ENCODE results near the gene IL23A. TPM values are rescaled to one million over a fixed set of nuclear protein-coding genes. Genes with fewer than 3 reads are reported as not detected.

The IL23A gene
- total RNA-seq, 4 donors from 2014 or later: not detected

DNA sequence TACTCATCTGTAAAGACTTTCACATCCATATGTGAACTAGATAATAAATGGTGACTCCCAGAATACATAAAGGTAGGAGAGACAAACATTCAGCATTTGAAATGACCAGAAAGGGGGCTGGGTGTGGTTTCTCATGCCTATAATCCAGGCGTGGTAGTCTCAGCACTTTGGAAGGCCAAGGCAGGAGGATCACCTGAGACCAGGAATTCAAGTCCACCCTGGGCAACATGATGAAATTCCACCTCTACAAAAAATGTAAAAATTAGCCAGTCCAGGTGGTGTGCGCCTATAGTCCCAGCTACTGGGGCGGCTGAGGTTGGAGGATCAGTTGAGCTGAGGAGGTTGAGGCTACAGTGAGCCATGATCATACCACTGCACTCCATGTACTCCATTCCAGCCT is 34.4 kb upstream of the IL23A start:
- no peak for ATAC-seq
- no peak overlapping the region for H3K4me3 ChIP-seq
- no peaks in the 10 kb centered on the region for H3K9me3 ChIP-seq
- no peaks in the 10 kb centered on the region for H3K27me3 ChIP-seq
- H3K27ac ChIP-seq: no peak overlapping the region
- H3K36me3 ChIP-seq: peaks cover 0 to 55% of the 10 kb centered on the region in 2 donors
- peaks cover 0 to 29% (median 9%) of the 10 kb centered on the region in 3 donors for H3K4me1 ChIP-seq
- WGBS, 2 donors (ENCODE audit: low coverage in 1 of 2): 84% methylated on average over 2 of the region's 3 CpGs; no CpG with 5 or more reads in 1 of the 2 donors
- TF ChIP-seq POLR2A (IDR thresholded peaks at IDR 0.05) (no peak), POLR2AphosphoS5 (IDR thresholded peaks at IDR 0.05) (no peak), EP300 (IDR thresholded peaks at IDR 0.05) (no peak)
- TF ChIP-seq, protein P1, sequence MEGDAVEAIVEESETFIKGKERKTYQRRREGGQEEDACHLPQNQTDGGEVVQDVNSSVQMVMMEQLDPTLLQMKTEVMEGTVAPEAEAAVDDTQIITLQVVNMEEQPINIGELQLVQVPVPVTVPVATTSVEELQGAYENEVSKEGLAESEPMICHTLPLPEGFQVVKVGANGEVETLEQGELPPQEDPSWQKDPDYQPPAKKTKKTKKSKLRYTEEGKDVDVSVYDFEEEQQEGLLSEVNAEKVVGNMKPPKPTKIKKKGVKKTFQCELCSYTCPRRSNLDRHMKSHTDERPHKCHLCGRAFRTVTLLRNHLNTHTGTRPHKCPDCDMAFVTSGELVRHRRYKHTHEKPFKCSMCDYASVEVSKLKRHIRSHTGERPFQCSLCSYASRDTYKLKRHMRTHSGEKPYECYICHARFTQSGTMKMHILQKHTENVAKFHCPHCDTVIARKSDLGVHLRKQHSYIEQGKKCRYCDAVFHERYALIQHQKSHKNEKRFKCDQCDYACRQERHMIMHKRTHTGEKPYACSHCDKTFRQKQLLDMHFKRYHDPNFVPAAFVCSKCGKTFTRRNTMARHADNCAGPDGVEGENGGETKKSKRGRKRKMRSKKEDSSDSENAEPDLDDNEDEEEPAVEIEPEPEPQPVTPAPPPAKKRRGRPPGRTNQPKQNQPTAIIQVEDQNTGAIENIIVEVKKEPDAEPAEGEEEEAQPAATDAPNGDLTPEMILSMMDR (IDR thresholded peaks at IDR 0.05): no peak

DNA sequence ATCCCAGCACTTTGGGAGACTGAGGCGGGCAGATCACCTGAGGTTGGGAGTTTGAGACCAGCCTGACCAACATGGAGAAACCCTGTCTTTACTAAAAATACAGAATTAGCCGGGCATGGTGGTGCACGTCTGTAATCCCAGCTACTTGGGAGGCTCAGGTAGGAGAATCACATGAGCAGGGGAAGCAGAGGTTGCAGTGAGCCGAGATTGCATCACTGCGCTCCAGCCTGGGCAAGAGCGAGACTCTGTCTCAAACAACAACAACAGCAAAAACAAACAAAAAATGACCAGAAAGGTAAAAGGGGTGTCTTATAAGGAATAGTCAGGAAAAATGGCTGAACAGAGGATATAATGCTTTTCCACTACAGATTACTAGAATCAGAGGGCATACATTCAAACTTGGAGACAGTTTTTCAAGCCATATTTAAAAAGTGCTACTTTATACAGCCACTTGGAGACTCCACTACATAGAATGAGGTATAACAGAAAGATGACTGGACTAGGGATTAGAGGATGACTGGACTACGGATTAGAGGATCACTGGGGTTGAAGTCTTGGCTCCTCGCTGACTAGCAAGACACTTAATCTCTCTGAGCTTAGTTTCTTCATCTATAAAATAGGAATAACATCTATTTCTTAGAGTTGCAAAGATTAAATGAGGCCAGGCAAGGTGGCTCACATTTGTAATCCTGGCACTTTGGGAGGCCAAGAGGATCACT is 33.7 kb upstream of the IL23A start:
- H3K27ac ChIP-seq: no peak overlapping the region
- ATAC-seq: no peak
- WGBS, 2 donors (ENCODE audit: low coverage in 1 of 2): 88 to 89% methylated on average over 3 to 5 of the region's 8 CpGs
- H3K27me3 ChIP-seq: no peaks in the 10 kb centered on the region
- peaks cover 0 to 62% of the 10 kb centered on the region in 2 donors for H3K36me3 ChIP-seq
- H3K4me1 ChIP-seq: peaks cover 0 to 27% (median 9%) of the 10 kb centered on the region in 3 donors
- TF ChIP-seq POLR2AphosphoS5 (IDR thresholded peaks at IDR 0.05) (no peak), POLR2A (IDR thresholded peaks at IDR 0.05) (no peak), EP300 (IDR thresholded peaks at IDR 0.05) (no peak)
- TF ChIP-seq, protein P1 (IDR thresholded peaks at IDR 0.05): no peak
- H3K9me3 ChIP-seq: no peaks in the 10 kb centered on the region
- H3K4me3 ChIP-seq: no peak overlapping the region

GRCh38 chr12:56307221-56307965 is 31.3 kb upstream of the IL23A start:
- TF ChIP-seq, protein P1 (IDR thresholded peaks at IDR 0.05): no peak
- TF ChIP-seq EP300 (IDR thresholded peaks at IDR 0.05) (no peak), POLR2AphosphoS5 (IDR thresholded peaks at IDR 0.05) (no peak), POLR2A (IDR thresholded peaks at IDR 0.05) (no peak)
- peaks cover 0 to 7% (median 0%) of the 10 kb centered on the region in 3 donors for H3K4me1 ChIP-seq
- H3K9me3 ChIP-seq: no peaks in the 10 kb centered on the region
- no peak for ATAC-seq
- H3K27ac ChIP-seq: no peak overlapping the region
- no peak overlapping the region for H3K4me3 ChIP-seq
- H3K27me3 ChIP-seq: no peaks in the 10 kb centered on the region
- H3K36me3 ChIP-seq: peaks cover 0 to 86% of the 10 kb centered on the region in 2 donors
- WGBS, 2 donors (ENCODE audit: low coverage in 1 of 2): 89 to 90% methylated on average over 4 to 7 of the region's 7 CpGs

GRCh38 chr12:56308714-56309113 is 30.0 kb upstream of the IL23A start:
- 86 to 88% methylated on average over 3 of the region's 3 CpGs for WGBS, 2 donors (ENCODE audit: low coverage in 1 of 2)

More at GRCh38 chr12:56308714-56309113, 30.0 kb upstream of the IL23A start:
- Histone ChIP-seq H3K27ac (no peak overlapping the region), H3K4me1 (no peaks in the 10 kb centered on the region), H3K9me3 (no peaks in the 10 kb centered on the region), H3K36me3 (peaks cover 0 to 97% of the 10 kb centered on the region in 2 donors), H3K27me3 (no peaks in the 10 kb centered on the region), H3K4me3 (no peak overlapping the region)
- TF ChIP-seq POLR2AphosphoS5 (IDR thresholded peaks at IDR 0.05) (no peak), POLR2A (IDR thresholded peaks at IDR 0.05) (no peak), EP300 (IDR thresholded peaks at IDR 0.05) (no peak)
- TF ChIP-seq, protein P1 (IDR thresholded peaks at IDR 0.05): no peak
- ATAC-seq: no peak

Data from gastroesophageal sphincter (tissue), 4 donors.